GM19463 (cell line): Measurements from ENCODE around the gene KCTD20.

Experiments used
- ATAC-seq: cut with Tn5 transposase; IDR thresholded peaks from one replicate; pipeline ENCODE4 v1.9.1; 2021; ENCODE audit warnings: mild to moderate bottlenecking, moderate library complexity; ENCODE audit not compliant: unreplicated experiment

KCTD20 gene

DNA sequence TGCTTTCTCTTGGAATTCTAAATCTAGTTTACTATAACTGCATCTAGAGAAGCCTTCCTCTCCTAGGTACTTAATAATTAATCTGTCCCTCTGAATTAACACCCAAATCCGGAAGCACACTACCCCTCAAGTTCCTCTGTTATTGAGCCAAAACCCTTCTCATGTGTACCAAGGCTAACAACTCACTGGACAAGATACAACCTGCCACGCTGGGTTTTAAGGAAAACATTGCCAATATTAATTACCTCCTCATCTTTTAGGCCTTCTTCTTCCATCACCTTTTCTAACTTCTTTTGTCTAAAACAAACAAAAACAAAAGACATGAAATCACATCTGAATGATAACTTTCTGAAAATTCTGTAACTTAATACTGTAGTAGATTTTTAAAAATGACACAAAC, 82.5 kb downstream of the KCTD20 start:
- no peak for ATAC-seq

DNA sequence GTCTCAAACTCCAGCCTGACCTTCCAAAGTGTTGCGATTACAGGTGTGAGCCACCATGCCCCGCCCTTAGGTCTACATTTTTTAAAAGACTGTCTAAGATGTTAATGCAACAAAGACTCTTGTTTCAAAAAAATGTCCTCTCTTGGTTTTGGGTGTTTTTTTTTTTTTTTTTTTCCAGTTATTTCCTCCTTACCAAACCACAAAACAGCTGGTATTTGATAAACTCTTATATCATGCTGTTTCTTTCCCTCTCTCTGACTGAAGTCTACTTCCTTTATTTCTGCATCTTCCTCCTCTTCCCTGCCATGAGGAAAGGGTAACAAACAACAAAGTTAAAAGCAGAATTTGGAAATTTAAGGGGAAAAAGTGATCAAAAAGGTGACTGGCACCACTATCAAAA, 83.3 kb downstream of the KCTD20 start:
- no peak for ATAC-seq

DNA sequence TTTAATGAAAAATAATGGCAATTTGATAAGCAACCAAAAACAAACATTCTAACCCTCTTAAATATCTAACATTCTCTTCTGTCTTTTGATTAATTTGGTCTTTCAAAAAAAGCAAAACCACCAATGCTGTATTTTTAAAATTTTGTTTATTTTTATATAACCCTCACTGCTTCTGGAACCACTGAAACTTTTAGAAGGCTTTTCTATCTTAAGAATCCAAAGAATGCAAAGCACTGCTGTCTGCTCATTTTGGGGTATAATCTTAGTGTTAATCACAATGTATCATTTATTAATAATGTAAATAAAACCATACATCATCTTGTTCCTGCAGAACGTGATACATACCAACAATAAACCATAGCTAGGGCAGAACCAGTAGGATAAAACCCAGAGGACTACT, 90.5 kb downstream of the KCTD20 start:
- no peak for ATAC-seq

DNA sequence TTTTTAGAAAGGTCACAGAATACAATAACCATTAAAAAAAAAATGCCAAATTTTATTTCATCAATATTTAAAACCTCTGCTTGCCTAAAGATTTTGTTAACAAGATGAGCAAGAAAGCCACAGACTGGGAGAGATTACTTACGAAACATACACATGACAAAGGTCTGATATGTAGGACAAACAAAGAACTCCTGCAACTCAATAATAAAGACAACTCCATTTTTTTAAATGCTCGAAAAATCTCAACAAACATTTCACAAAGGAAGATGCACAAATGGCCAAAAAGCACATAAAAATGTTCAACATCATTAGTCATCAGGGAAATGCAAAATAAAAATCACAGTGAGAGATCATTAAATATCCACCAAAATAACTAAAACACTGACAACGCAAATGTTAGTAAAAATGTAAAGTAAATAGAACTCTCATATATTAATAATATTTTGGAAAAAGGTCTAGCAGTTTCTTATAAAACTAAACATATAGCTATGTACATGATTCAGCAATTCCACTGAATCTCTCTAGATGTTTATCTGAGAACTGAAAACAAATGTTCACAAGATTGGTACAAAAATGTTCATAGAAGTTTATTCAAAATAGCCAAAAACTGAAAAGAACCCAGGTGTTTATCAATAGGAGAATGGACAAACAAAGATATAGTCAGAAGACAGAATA, 94.2 kb downstream of the KCTD20 start:
- ATAC-seq = no peak

DNA sequence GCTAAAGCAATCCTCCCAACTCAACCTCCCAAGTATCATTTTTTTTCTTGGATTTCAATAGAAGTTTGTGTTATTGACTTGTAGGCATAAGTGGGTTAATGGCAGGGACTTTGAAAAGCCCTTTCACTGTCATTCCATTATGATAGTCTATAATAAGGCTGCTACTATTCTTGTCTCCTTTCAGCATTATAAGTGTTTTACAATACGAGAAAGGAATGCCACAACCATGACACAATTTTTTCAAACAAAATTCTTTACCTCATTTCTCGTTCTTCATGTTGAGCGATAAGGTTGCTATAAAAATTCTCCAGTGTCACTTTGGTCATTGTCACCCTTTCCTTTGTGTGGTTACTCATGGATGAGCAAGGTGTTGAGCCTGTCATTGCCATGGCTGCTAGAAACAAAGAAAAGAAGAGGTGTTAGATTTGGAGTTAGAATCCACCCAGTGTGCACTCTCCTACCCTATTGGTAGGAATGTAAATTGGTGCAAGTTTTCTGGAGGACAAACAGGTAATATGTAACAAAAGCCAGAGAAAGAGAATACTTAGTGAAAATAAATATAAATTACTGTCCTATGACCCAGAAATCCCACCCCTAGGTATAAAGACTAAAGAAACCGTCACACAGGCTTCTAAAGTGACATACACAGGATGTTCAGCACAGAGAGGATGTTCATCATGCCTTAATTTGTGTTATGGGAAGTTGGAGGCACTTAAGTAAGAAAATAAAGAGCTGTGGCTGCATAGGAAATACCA, 97.2 kb downstream of the KCTD20 start:
- no peak for ATAC-seq
